ENCODE measurements around the gene RPP25L.

DNA sequence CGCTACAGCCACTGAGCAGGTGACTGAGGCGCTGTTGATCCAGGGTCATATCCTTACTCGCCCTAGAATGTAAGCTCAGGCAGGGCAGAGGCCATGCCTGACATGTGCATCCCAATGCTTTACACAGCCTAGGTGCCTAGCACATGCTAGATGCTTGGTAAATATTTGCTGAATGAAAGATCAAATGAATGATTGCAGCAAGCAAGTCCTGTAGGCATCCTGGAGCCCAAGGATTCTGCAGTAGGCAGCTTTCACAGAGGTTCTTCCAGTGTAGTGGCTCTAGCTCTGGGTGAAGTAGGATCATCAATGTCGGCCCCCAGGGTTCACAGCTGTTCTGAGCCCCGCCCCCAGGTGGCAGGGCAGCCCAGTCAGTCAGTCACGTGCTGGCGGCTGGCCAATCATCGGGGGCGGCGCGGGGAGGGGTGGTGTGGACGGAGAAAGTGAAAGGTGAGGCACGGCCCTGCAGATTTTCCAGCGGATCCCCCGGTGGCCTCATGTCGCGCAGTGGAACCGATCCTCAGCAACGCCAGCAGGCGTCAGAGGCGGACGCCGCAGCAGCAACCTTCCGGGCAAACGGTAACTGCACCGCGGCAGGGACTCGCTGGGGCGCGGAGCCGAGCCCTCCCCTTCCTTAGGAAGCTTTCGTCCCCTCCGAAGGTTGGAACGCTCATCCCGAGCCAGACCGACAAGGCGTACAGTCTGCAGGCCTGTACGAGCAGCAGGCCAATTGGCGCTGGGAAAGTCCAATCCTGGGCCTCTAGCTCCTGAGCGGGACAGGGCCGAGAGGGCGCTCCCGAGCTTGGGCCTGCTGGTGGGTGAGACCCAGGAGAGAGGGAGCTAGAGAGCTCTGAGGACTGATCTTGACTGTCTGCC, 34.5 kb upstream of the RPP25L start, which contains the start of gene GALT:
- TF ChIP-seq CTCF (IDR thresholded peaks at IDR 0.05), result peak; percentile 21 to 64 (median 46)
- TF ChIP-seq POLR2AphosphoS5 (IDR thresholded peaks at IDR 0.05), result peak; percentile 88
